Transverse colon (tissue), 4 donors: ENCODE data around the gene GFRA4.

Experiments
- CTCF ChIP-seq, 5 experiments: fragments of 200-600 bp in 3 of 5; fragments of 450-650 bp in 2 of 5; sonication (generic) in 3 of 5; IDR thresholded peaks; 1 replicate in 2 of 5; 2 replicates in 3 of 5; pipeline ENCODE4 v1.5.1; 2016 to 2017; ENCODE audit warnings: antibody characterized with exemption in 5 of 5, inconsistent platforms in 3 of 5, mild to moderate bottlenecking in 2 of 5, moderate library complexity in 1 of 5
- EP300 ChIP-seq: sonication (generic); formaldehyde crosslinking; IDR thresholded peaks from one replicate; pipeline ENCODE4 v1.6.1; 2017; ENCODE audit warnings: antibody characterized with exemption, low read depth
- POLR2AphosphoS5 ChIP-seq, 3 donors: sonication (generic); formaldehyde crosslinking; IDR thresholded peaks; one replicate each; pipeline ENCODE4 v1.6.1; 2016; ENCODE audit warnings: antibody characterized with exemption in 3 of 3

DNA sequence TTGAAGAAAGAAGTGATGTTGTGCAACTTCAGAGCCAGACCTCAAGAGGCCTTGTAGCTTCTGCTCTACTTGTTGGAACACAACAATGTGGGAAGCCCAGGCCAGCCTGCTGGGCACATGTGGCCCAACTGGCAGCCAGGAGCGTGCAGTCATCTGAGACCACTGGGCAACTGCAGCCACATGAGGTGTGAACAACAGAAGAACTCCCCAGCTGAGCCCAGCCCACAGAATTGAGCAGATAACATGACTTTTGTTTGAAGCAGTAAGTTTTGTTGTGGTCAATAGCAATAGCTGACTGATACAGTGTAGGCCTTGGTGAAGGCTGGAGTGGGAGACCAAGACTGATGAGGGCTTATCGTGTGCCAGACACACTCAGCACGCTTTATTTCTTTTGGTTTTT is 27.2 kb upstream of the GFRA4 start:
- no peak for TF ChIP-seq CTCF (IDR thresholded peaks at IDR 0.05)
- no peak for TF ChIP-seq EP300
- TF ChIP-seq POLR2AphosphoS5 (IDR thresholded peaks at IDR 0.05): no peak
